Body of pancreas (tissue), 4 donors: ENCODE results near the gene GNRHR.

Experiments
- CTCF ChIP-seq, 7 experiments: fragments of 450-650 bp in 4 of 7; fragments of 200-600 bp in 3 of 7; sonication (generic) in 3 of 7; IDR thresholded peaks; one replicate each; pipeline ENCODE4 v1.5.1; 2016 to 2019; ENCODE audit warnings: antibody characterized with exemption in 7 of 7
- POLR2A ChIP-seq, 3 donors: fragments of 450-650 bp; IDR thresholded peaks; one replicate each; pipeline ENCODE4 v1.6.1; 2016; ENCODE audit warnings: antibody characterized with exemption in 3 of 3, mild to moderate bottlenecking in 2 of 3

- no peak for TF ChIP-seq CTCF (IDR thresholded peaks at IDR 0.05)
- no peak for TF ChIP-seq POLR2A (IDR thresholded peaks at IDR 0.05)
These were observed 22.6 kb upstream of the GNRHR start for GRCh38 chr4:67776746-67777145.
